Breast epithelium (tissue), 3 donors: ENCODE data around the gene DUS2.
"Not testable (repeated sequence)": the region's sequence is repeated elsewhere in the genome, so short reads cannot be mapped to it uniquely, and the experiment has no call there.

ENCODE experiments used
- POLR2A ChIP-seq: fragments of 450-650 bp; IDR thresholded peaks from one replicate; pipeline ENCODE4 v1.6.1; 2016; ENCODE audit warnings: antibody characterized with exemption, mild to moderate bottlenecking, moderate library complexity
- TF ChIP-seq, protein P1 (sequence below), 3 donors: fragments of 450-650 bp; IDR thresholded peaks; one replicate each; pipeline ENCODE4 v1.5.1; 2016 to 2017; ENCODE audit warnings: antibody characterized with exemption in 3 of 3, mild to moderate bottlenecking in 3 of 3, moderate library complexity in 3 of 3

- TF ChIP-seq, protein P1, sequence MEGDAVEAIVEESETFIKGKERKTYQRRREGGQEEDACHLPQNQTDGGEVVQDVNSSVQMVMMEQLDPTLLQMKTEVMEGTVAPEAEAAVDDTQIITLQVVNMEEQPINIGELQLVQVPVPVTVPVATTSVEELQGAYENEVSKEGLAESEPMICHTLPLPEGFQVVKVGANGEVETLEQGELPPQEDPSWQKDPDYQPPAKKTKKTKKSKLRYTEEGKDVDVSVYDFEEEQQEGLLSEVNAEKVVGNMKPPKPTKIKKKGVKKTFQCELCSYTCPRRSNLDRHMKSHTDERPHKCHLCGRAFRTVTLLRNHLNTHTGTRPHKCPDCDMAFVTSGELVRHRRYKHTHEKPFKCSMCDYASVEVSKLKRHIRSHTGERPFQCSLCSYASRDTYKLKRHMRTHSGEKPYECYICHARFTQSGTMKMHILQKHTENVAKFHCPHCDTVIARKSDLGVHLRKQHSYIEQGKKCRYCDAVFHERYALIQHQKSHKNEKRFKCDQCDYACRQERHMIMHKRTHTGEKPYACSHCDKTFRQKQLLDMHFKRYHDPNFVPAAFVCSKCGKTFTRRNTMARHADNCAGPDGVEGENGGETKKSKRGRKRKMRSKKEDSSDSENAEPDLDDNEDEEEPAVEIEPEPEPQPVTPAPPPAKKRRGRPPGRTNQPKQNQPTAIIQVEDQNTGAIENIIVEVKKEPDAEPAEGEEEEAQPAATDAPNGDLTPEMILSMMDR (IDR thresholded peaks at IDR 0.05) = not testable (repeated sequence)
- TF ChIP-seq POLR2A = not testable (repeated sequence)
Observed at GRCh38 chr16:68120496-68120895, 97.4 kb downstream of the DUS2 start.
